Lung (tissue), 13 donors: ENCODE data around the gene GPR152. TPM values are rescaled to one million over a fixed set of nuclear protein-coding genes. Genes with fewer than 3 reads are reported as not detected.

Experiments used
- ATAC-seq: fragments of 200-7000 bp; cut with Tn5 transposase; one replicate; pipeline ENCODE4 v1.9.1; 2020; ENCODE audit warnings: moderate number of reproducible peaks; ENCODE audit not compliant: insufficient read depth, low FRiP score
- DNase-seq, 3 donors: peaks; one replicate each; pipeline ENCODE4 v3.0.0-alpha.2; 2013 to 2017
- H3K27ac ChIP-seq, 2 donors: one replicate each; pipeline ENCODE4 v1.5.1; 2013; ENCODE audit warnings: mild to moderate bottlenecking in 2 of 2, moderate library complexity in 2 of 2, control low read depth in 1 of 2, inconsistent platforms in 1 of 2, low read depth in 1 of 2, low read length in 1 of 2
- H3K27me3 ChIP-seq, 3 donors: one replicate each; pipeline ENCODE4 v1.5.1; 2013; ENCODE audit warnings: low read length in 2 of 3; ENCODE audit not compliant: control insufficient read depth in 3 of 3, insufficient read depth in 3 of 3
- H3K36me3 ChIP-seq, 4 donors: one replicate each; pipeline ENCODE4 v1.5.1; 2013; ENCODE audit warnings: low read length in 4 of 4, mild to moderate bottlenecking in 1 of 4, moderate library complexity in 1 of 4; ENCODE audit not compliant: control insufficient read depth in 4 of 4, insufficient read depth in 4 of 4
- H3K4me1 ChIP-seq, 5 donors: one replicate each; pipeline ENCODE4 v1.5.1; 2013; ENCODE audit warnings: low read length in 5 of 5, mild to moderate bottlenecking in 2 of 5, moderate library complexity in 1 of 5; ENCODE audit not compliant: control insufficient read depth in 5 of 5, insufficient read depth in 5 of 5
- H3K4me3 ChIP-seq: one replicate; pipeline ENCODE4 v1.5.1; 2013; ENCODE audit warnings: mild to moderate bottlenecking, control low read depth, moderate library complexity
- H3K9ac ChIP-seq, 2 donors: one replicate each; pipeline ENCODE4 v1.5.1; 2013; ENCODE audit warnings: low read length in 2 of 2, control low read depth in 1 of 2; ENCODE audit not compliant: insufficient read depth in 1 of 2
- H3K9me3 ChIP-seq, 4 donors: one replicate each; pipeline ENCODE4 v1.5.1; 2013; ENCODE audit warnings: low read length in 3 of 4, mild to moderate bottlenecking in 1 of 4, moderate library complexity in 1 of 4; ENCODE audit not compliant: control insufficient read depth in 4 of 4, insufficient read depth in 3 of 4
- WGBS, 2 donors: extraction: QIAGEN DNeasy Blood & Tissue Kit; methylation state at CpG; one replicate each; pipeline ENCODE4 v1.1.7; 2013; 5-methylcytosine and 5-hydroxymethylcytosine counted together
- polyA plus RNA-seq, 2 donors: library from polyadenylated mRNA; stranded (reverse); fragments of 200-250 nt; gene quantifications; one replicate each; pipeline ENCODE4 v1.2.1, GENCODE V29; 2013
- small RNA-seq: library from RNA; depleted of rRNA; stranded (forward); fragments of <200 nt; gene quantifications from one replicate; pipeline ENCODE3, GENCODE V24; 2014; ENCODE audit warnings: low replicate concordance
- total RNA-seq, 2 donors: library from RNA; depleted of rRNA in 1 of 2; stranded (reverse); fragments of >200 nt in 1 of 2; gene quantifications; one replicate each; pipeline ENCODE4 v1.2.1, GENCODE V29; 2014 to 2021
- TF ChIP-seq, protein P1 (sequence below): IDR thresholded peaks from 2 replicates; pipeline ENCODE4 v1.5.1; 2012; ENCODE audit warnings: mild to moderate bottlenecking; ENCODE audit errors: control extremely low read depth, extremely low read depth
- donor health status: control.
- donor health status: control.
- donor health status: Bipolar disorder and iron deficiency.
- donor health status: healthy.
- donor health status: DM: yes; HTN: yes; CAD: no.

Gene GPR152
- total and polyA plus RNA-seq, 4 donors: 0.06 TPM; not detected in 3

DNA sequence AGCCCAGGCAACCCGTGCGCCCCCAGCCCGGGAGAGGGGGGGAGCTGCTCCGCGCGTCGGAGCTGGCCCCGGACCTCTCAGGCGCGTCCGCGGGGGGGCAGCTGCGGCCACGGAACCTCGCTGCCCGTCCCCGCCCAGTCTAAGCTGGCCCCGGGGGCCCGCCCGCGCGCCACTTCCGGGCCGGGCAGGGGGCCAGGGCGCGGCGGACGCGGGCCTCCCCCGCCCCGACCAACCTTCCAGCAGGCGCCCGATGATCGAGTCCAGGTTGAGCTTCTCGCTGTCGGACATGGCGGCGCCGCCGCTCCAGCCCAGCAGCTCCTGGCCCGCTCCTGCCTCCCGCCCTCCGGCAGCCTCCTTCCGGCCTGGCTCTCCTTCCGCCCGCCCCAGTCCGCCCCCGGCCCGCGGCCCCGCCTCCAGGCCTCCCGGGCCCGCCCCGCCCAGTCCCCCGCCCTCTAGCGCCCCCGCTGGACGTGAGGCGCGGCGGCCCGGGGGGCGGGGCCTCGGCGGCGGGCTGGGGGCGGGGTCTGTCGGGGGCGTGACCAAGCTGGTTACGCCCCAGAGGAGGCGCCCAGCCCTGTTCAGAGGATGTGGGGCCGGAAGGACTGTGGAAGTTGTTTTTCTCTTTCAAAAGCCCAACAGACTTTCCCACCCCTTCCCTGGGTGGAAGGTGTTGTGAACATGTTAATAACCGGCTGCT, 50.9 kb downstream of the GPR152 start, which contains the start of gene PPP1CA:
PPP1CA (minus strand) TSS at position 364 of the 697 bp plus-strand sequence; CDS start at position 288, 76 bp downstream.
- 1% methylated on average over 30 to 73 of the region's 73 CpGs for WGBS, 2 donors
- H3K36me3 ChIP-seq: peaks cover 6 to 30% (median 18%) of the 10 kb centered on the region in 4 donors
- H3K9me3 ChIP-seq: no peaks in the 10 kb centered on the region
- peak within 1 kb of the TSS; percentile 46 to 85 for H3K9ac ChIP-seq
- TF ChIP-seq, protein P1, sequence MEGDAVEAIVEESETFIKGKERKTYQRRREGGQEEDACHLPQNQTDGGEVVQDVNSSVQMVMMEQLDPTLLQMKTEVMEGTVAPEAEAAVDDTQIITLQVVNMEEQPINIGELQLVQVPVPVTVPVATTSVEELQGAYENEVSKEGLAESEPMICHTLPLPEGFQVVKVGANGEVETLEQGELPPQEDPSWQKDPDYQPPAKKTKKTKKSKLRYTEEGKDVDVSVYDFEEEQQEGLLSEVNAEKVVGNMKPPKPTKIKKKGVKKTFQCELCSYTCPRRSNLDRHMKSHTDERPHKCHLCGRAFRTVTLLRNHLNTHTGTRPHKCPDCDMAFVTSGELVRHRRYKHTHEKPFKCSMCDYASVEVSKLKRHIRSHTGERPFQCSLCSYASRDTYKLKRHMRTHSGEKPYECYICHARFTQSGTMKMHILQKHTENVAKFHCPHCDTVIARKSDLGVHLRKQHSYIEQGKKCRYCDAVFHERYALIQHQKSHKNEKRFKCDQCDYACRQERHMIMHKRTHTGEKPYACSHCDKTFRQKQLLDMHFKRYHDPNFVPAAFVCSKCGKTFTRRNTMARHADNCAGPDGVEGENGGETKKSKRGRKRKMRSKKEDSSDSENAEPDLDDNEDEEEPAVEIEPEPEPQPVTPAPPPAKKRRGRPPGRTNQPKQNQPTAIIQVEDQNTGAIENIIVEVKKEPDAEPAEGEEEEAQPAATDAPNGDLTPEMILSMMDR: no peak
- peaks cover 2 to 37% (median 9%) of the 10 kb centered on the region in 5 donors for H3K4me1 ChIP-seq
- ATAC-seq: peak; percentile 93
- H3K27me3 ChIP-seq: no peaks in the 10 kb centered on the region
- peak; percentile 95 to 97 (median 97) for DNase-seq
- H3K4me3 ChIP-seq: peak within 1 kb of the TSS; percentile 87
- peak within 1 kb of the TSS; percentile 94 for H3K27ac ChIP-seq

Small RNA genes lying within 50 kb of the gene (small RNA-seq; reads per million reads assigned to genes)
- gene MIR6752: not detected

Other genes with a start within 250 kb of the GPR152 start
- 10 to 100 TPM; 37.1 to 99.8 TPM for gene GRK2, start 186.3 kb downstream of the GPR152 start, total RNA-seq
- 100 to 1,000 TPM in 1 of 2 donors, 10 to 100 TPM in 1; 95.2 to 130 TPM for gene GRK2, start 186.3 kb downstream of the GPR152 start, polyA plus RNA-seq
- gene ANKRD13D, start 163.4 kb downstream of the GPR152 start, total RNA-seq: 10 to 100 TPM; 35.9 to 86.2 TPM
- 10 to 100 TPM; 55.8 to 65.3 TPM for gene ANKRD13D, start 163.4 kb downstream of the GPR152 start, polyA plus RNA-seq
- gene SSH3, start 149.2 kb downstream of the GPR152 start, total RNA-seq: 10 to 100 TPM; 31.4 to 42.7 TPM
- gene SSH3, start 149.2 kb downstream of the GPR152 start, polyA plus RNA-seq: 10 to 100 TPM; 19.0 to 23.0 TPM
- gene POLD4, start 99.2 kb downstream of the GPR152 start, total RNA-seq: 10 to 100 TPM; 27.4 to 99.6 TPM
- gene POLD4, start 99.2 kb downstream of the GPR152 start, polyA plus RNA-seq: 100 to 1,000 TPM; 103 to 183 TPM
- gene CLCF1, start 79.1 kb downstream of the GPR152 start, total RNA-seq: 1 to 10 TPM; 3.5 to 9.8 TPM
- gene CLCF1, start 79.1 kb downstream of the GPR152 start, polyA plus RNA-seq: 1 to 10 TPM; 7.6 to 10.0 TPM
- 10 to 100 TPM; 19.7 to 35.9 TPM for gene RAD9A, start 60.7 kb downstream of the GPR152 start, total RNA-seq
- gene RAD9A, start 60.7 kb downstream of the GPR152 start, polyA plus RNA-seq: 10 to 100 TPM; 14.1 to 22.8 TPM
- gene PPP1CA, start 50.9 kb downstream of the GPR152 start, total RNA-seq: 100 to 1,000 TPM in 1 of 2 donors, 10 to 100 TPM in 1; 87.2 to 175 TPM
- gene PPP1CA, start 50.9 kb downstream of the GPR152 start, polyA plus RNA-seq: 100 to 1,000 TPM; 138 to 178 TPM
- 10 to 100 TPM in 1 of 2 donors, 1 to 10 TPM in 1; 3.2 to 21.3 TPM for gene TBC1D10C, start 48.6 kb downstream of the GPR152 start, total RNA-seq
- 10 to 100 TPM; 15.8 to 19.7 TPM for gene TBC1D10C, start 48.6 kb downstream of the GPR152 start, polyA plus RNA-seq
- gene CARNS1, start 37.1 kb downstream of the GPR152 start, total RNA-seq: 1 to 10 TPM; 1.2 to 1.7 TPM
- gene CARNS1, start 37.1 kb downstream of the GPR152 start, polyA plus RNA-seq: 1 to 10 TPM in 1 of 2 donors, under 1 TPM in 1; 0.15 to 1.5 TPM
- 10 to 100 TPM; 26.3 to 56.8 TPM for gene RPS6KB2, start 24.2 kb downstream of the GPR152 start, total RNA-seq
- 10 to 100 TPM; 55.7 to 69.5 TPM for gene RPS6KB2, start 24.2 kb downstream of the GPR152 start, polyA plus RNA-seq
- 10 to 100 TPM in 1 of 2 donors, 1 to 10 TPM in 1; 8.8 to 13.7 TPM for gene PTPRCAP, start 15.0 kb downstream of the GPR152 start, total RNA-seq
- 10 to 100 TPM; 10.8 to 19.0 TPM for gene PTPRCAP, start 15.0 kb downstream of the GPR152 start, polyA plus RNA-seq
- 100 to 1,000 TPM in 1 of 2 donors, 10 to 100 TPM in 1; 65.6 to 147 TPM for gene CORO1B, start 9.3 kb downstream of the GPR152 start, total RNA-seq
- 100 to 1,000 TPM; 108 to 130 TPM for gene CORO1B, start 9.3 kb downstream of the GPR152 start, polyA plus RNA-seq
- 1 to 10 TPM; 2.1 to 5.3 TPM for gene CABP4, start 2.6 kb upstream of the GPR152 start, total RNA-seq
- gene CABP4, start 2.6 kb upstream of the GPR152 start, polyA plus RNA-seq: 1 to 10 TPM in 1 of 2 donors, under 1 TPM in 1; 0.96 to 2.5 TPM
- 10 to 100 TPM; 32.5 to 84.2 TPM for gene TMEM134, start 16.5 kb upstream of the GPR152 start, total RNA-seq
- gene TMEM134, start 16.5 kb upstream of the GPR152 start, polyA plus RNA-seq: 10 to 100 TPM; 82.0 to 91.4 TPM
- gene AIP, start 30.3 kb upstream of the GPR152 start, total RNA-seq: 10 to 100 TPM; 60.0 to 64.8 TPM
- 100 to 1,000 TPM in 1 of 2 donors, 10 to 100 TPM in 1; 82.8 to 126 TPM for gene AIP, start 30.3 kb upstream of the GPR152 start, polyA plus RNA-seq
- 10 to 100 TPM; 36.4 to 67.3 TPM for gene PITPNM1, start 52.6 kb upstream of the GPR152 start, total RNA-seq
- 10 to 100 TPM; 23.2 to 36.2 TPM for gene PITPNM1, start 52.6 kb upstream of the GPR152 start, polyA plus RNA-seq
- gene CDK2AP2, start 55.4 kb upstream of the GPR152 start, total RNA-seq: 100 to 1,000 TPM in 1 of 2 donors, 10 to 100 TPM in 1; 21.7 to 128 TPM
- gene CDK2AP2, start 55.4 kb upstream of the GPR152 start, polyA plus RNA-seq: 100 to 1,000 TPM; 114 to 149 TPM
- not detected for gene CABP2, start 70.7 kb upstream of the GPR152 start, total RNA-seq
- not detected for gene CABP2, start 70.7 kb upstream of the GPR152 start, polyA plus RNA-seq
- gene GSTP1, start 131.1 kb upstream of the GPR152 start, total RNA-seq: 100 to 1,000 TPM; 632 to 928 TPM
- 1,000 to 10,000 TPM; 1,119 to 2,206 TPM for gene GSTP1, start 131.1 kb upstream of the GPR152 start, polyA plus RNA-seq
- 100 to 1,000 TPM; 144 to 191 TPM for gene NDUFV1, start 154.2 kb upstream of the GPR152 start, total RNA-seq
- 100 to 1,000 TPM; 113 to 137 TPM for gene NDUFV1, start 154.2 kb upstream of the GPR152 start, polyA plus RNA-seq
- 10 to 100 TPM in 1 of 2 donors, 1 to 10 TPM in 1; 6.3 to 19.9 TPM for gene NUDT8, start 177.2 kb upstream of the GPR152 start, total RNA-seq
- 10 to 100 TPM; 12.1 to 22.3 TPM for gene NUDT8, start 177.2 kb upstream of the GPR152 start, polyA plus RNA-seq
- not detected for gene TBX10, start 187.0 kb upstream of the GPR152 start, total RNA-seq
- gene TBX10, start 187.0 kb upstream of the GPR152 start, polyA plus RNA-seq: not detected
- gene ACY3, start 198.0 kb upstream of the GPR152 start, total RNA-seq: under 1 TPM in 1 of 2 donors, not detected in 1; 0.58 TPM
- under 1 TPM; 0.42 to 0.73 TPM for gene ACY3, start 198.0 kb upstream of the GPR152 start, polyA plus RNA-seq
- 1 to 10 TPM; 2.4 to 4.8 TPM for gene ALDH3B2, start 221.9 kb upstream of the GPR152 start, total RNA-seq
- 1 to 10 TPM; 1.1 to 2.6 TPM for gene ALDH3B2, start 221.9 kb upstream of the GPR152 start, polyA plus RNA-seq